K562 (cell line): ENCODE measurements around the gene ACSBG1. TPM values are rescaled to one million over a fixed set of nuclear protein-coding genes. Genes with fewer than 3 reads are reported as not detected.

Experiments used
- ADNP ChIP-seq: fragments of 200-800 bp; sonication (Bioruptor generic); IDR thresholded peaks from 2 replicates; pipeline ENCODE4 v1.6.1; 2016; ENCODE audit warnings: missing genetic modification characterization, missing compliant biosample characterization
- BRD4 ChIP-seq: fragments of 200-600 bp; sonication (generic); IDR thresholded peaks from 2 replicates; pipeline ENCODE4 v1.6.1; 2017; ENCODE audit warnings: inconsistent platforms
- DNMT1 ChIP-seq: fragments of 450-650 bp; IDR thresholded peaks from 2 replicates; pipeline ENCODE4 v1.6.1; 2016; ENCODE audit warnings: antibody characterized with exemption, mild to moderate bottlenecking
- HCFC1 ChIP-seq: IDR thresholded peaks from 2 replicates; pipeline ENCODE4 v1.6.1; 2012; ENCODE audit warnings: low read depth, low read length, improper control_type of control experiment
- KDM5B ChIP-seq: fragments of 200-600 bp; sonication (generic); IDR thresholded peaks from 2 replicates; pipeline ENCODE4 v1.6.1; 2012; ENCODE audit warnings: low read depth, mild to moderate bottlenecking, moderate library complexity, low read length, control low read depth, inconsistent platforms; ENCODE audit not compliant: insufficient replicate concordance
- NFXL1 ChIP-seq: fragments of 450-650 bp; formaldehyde crosslinking; IDR thresholded peaks from 2 replicates; pipeline ENCODE4 v1.4.0; 2021; ENCODE audit warnings: mild to moderate bottlenecking
- POLR3A ChIP-seq: IDR thresholded peaks from 2 replicates; pipeline ENCODE4 v1.6.1; 2011; ENCODE audit warnings: borderline replicate concordance, mild to moderate bottlenecking, moderate library complexity; ENCODE audit not compliant: insufficient read length, insufficient read depth; ENCODE audit errors: extremely low read depth
- RFX5 ChIP-seq: IDR thresholded peaks from 2 replicates; pipeline ENCODE4 v1.6.1; 2011; ENCODE audit warnings: low read depth, mild to moderate bottlenecking, improper control_type of control experiment, low read length
- SMAD3 ChIP-seq: fragments of 450-650 bp; formaldehyde crosslinking; conservative IDR thresholded peaks from 2 replicates; pipeline ENCODE4 v1.4.0; 2020; ENCODE audit warnings: mild to moderate bottlenecking
- SMC3 ChIP-seq: conservative IDR thresholded peaks from 2 replicates; pipeline ENCODE4 v1.6.1; 2011; ENCODE audit warnings: low read depth, low read length, improper control_type of control experiment; ENCODE audit not compliant: insufficient read depth
- SP1 ChIP-seq: sonication (generic); formaldehyde crosslinking; IDR thresholded peaks from 2 replicates; pipeline ENCODE4 v1.8.1; 2022; ENCODE audit warnings: mild to moderate bottlenecking, missing genetic modification reagents
- SRSF7 ChIP-seq: fragments of 200-400 bp; formaldehyde crosslinking; optimal IDR thresholded peaks from 2 replicates; pipeline ENCODE3; 2017; ENCODE audit warnings: mild to moderate bottlenecking, low read depth, low read length
- XRCC4 ChIP-seq: IDR thresholded peaks from one replicate; pipeline ENCODE4 v1.6.1; 2011; ENCODE audit not compliant: insufficient read depth, insufficient read length; ENCODE audit errors: extremely low read depth
- ZBTB7A ChIP-seq: IDR thresholded peaks from 2 replicates; pipeline ENCODE4 v1.6.1; 2011; ENCODE audit warnings: low read depth, mild to moderate bottlenecking, low read length, moderate library complexity, borderline replicate concordance; ENCODE audit not compliant: control insufficient read depth
- ZNF3 ChIP-seq: fragments of 250-450 bp; sonication (Bioruptor Pico); IDR thresholded peaks from 2 replicates; pipeline ENCODE4 v1.5.0; 2021; ENCODE audit warnings: mild to moderate bottlenecking, moderate library complexity
- ZNF561 ChIP-seq: fragments of 450-650 bp; formaldehyde crosslinking; conservative IDR thresholded peaks from 2 replicates; pipeline ENCODE4 v1.4.0; 2020; ENCODE audit warnings: mild to moderate bottlenecking, moderate library complexity
- ZNF764 ChIP-seq: fragments of 250-450 bp; sonication (Bioruptor Pico); IDR thresholded peaks from 2 replicates; pipeline ENCODE4 v1.4.0; 2020; ENCODE audit warnings: low read depth, mild to moderate bottlenecking, moderate library complexity
- polyA plus RNA-seq, 8 experiments: library from polyadenylated mRNA; depleted of rRNA in 4 of 8; stranded (reverse) in 5 of 8; unstranded in 3 of 8; fragments of >200 nt; fragmentation: Nextera tagmentation in 2 of 8; fragmentation: Illumina TruSeq in 1 of 8; extraction: Ambion mirVana in 2 of 8; extraction: Trizol in 1 of 8; gene quantifications; 2 replicates each; pipeline versions ENCODE4 v1.2.1 to v1.2.3, GENCODE V29; 2011 to 2014; ENCODE audit warnings: inconsistent platforms in 1 of 8, missing spikeins in 1 of 8
- total RNA-seq, 7 experiments: library from RNA; depleted of rRNA in 6 of 7; stranded (reverse); fragments of >200 nt in 6 of 7; fragmentation: Illumina TruSeq in 2 of 7; extraction: Trizol in 2 of 7; gene quantifications; 2 replicates each; pipeline versions ENCODE4 v1.2.1 to v1.2.3, GENCODE V29; 2011 to 2021; ENCODE audit warnings: low replicate concordance in 1 of 7
- TF ChIP-seq, protein P1 (sequence below): fragments of 250-450 bp; sonication (Bioruptor Pico); IDR thresholded peaks from 2 replicates; pipeline ENCODE4 v1.5.1; 2021; ENCODE audit warnings: mild to moderate bottlenecking
- TF ChIP-seq, protein P2 (sequence below), 2 experiments: fragments of 450-650 bp in 1 of 2; IDR thresholded peaks; 2 replicates each; pipeline ENCODE4 v1.6.1; 2011 to 2017; ENCODE audit warnings: low read depth in 2 of 2, antibody characterized with exemption in 1 of 2, borderline replicate concordance in 1 of 2, low read length in 1 of 2, mild to moderate bottlenecking in 1 of 2, mixed read lengths in 1 of 2; ENCODE audit not compliant: control insufficient read depth in 1 of 2
- TF ChIP-seq, protein P3 (sequence below): fragments of 450-650 bp; IDR thresholded peaks from 2 replicates; pipeline ENCODE4 v1.6.1; 2016
- TF ChIP-seq, protein P4 (sequence below): fragments of 450-650 bp; formaldehyde crosslinking; conservative IDR thresholded peaks from 2 replicates; pipeline ENCODE4 v1.4.0; 2022; ENCODE audit warnings: mild to moderate bottlenecking, missing genetic modification characterization

Gene ACSBG1
- total and polyA plus RNA-seq, 9 of the 15 experiments (the other 6 are each of a cell fraction or from before 2014, with no cell fraction given): 0.36 to 6.4 (median 2.5) TPM

DNA sequence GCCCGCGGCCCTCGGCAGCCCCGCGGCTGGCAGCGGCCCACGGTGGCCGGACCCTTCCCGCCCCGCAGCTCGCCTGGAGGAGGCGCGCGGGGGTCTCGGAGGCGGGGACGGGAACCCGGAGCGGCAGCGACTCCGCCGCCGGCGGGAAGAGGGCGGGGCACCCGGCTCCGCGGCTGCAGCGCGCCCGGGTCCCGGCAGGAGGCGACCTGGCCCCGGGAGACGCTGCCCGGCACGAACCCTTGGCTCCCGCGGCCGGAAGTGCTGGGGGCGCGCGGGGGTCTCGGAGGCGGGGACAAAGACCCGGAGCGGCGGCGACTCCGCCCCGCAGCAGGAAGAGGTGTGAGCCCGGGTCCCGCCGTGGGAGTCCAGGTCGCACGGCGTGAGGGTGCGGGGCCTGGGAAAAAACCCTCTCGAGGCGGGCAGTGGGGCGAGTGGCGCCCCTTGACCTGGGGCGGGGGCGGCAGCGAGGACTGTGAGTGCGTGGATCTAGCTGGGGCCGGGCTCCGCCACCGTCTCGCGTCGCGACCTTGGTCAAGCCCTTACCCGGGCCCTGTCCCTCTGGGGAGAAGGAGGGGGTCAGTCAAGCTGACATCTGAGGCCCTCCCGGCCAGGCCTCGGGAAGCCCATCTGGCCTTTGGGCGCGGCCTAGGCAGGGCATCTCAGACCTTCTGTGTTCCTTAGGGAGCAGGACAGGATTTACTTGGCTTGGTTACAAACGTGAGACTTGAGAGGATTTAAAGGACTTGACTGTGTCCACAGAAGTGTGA, 102.9 kb downstream of the ACSBG1 start, which contains the start of gene CIB2 (continued):
- TF ChIP-seq POLR3A: no peak
- TF ChIP-seq RFX5: no peak
- TF ChIP-seq ZNF764 (CRISPR knock-in tag): no peak
- TF ChIP-seq XRCC4: no peak
- TF ChIP-seq, protein P1, sequence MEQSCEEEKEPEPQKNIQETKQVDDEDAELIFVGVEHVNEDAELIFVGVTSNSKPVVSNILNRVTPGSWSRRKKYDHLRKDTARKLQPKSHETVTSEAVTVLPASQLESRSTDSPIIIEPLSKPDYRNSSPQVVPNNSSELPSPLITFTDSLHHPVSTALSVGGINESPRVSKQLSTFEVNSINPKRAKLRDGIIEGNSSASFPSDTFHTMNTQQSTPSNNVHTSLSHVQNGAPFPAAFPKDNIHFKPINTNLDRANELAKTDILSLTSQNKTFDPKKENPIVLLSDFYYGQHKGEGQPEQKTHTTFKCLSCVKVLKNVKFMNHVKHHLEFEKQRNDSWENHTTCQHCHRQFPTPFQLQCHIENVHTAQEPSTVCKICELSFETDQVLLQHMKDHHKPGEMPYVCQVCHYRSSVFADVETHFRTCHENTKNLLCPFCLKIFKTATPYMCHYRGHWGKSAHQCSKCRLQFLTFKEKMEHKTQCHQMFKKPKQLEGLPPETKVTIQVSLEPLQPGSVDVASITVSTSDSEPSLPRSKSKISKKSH (CRISPR knock-in tag): no peak
- TF ChIP-seq ADNP: no peak
- TF ChIP-seq ZNF3: no peak
- TF ChIP-seq SMC3: peak; percentile 57
- TF ChIP-seq SP1 (CRISPR knock-in tag): peak; percentile 60
- TF ChIP-seq ZNF561 (CRISPR knock-in tag): no peak
- TF ChIP-seq, protein P2, sequence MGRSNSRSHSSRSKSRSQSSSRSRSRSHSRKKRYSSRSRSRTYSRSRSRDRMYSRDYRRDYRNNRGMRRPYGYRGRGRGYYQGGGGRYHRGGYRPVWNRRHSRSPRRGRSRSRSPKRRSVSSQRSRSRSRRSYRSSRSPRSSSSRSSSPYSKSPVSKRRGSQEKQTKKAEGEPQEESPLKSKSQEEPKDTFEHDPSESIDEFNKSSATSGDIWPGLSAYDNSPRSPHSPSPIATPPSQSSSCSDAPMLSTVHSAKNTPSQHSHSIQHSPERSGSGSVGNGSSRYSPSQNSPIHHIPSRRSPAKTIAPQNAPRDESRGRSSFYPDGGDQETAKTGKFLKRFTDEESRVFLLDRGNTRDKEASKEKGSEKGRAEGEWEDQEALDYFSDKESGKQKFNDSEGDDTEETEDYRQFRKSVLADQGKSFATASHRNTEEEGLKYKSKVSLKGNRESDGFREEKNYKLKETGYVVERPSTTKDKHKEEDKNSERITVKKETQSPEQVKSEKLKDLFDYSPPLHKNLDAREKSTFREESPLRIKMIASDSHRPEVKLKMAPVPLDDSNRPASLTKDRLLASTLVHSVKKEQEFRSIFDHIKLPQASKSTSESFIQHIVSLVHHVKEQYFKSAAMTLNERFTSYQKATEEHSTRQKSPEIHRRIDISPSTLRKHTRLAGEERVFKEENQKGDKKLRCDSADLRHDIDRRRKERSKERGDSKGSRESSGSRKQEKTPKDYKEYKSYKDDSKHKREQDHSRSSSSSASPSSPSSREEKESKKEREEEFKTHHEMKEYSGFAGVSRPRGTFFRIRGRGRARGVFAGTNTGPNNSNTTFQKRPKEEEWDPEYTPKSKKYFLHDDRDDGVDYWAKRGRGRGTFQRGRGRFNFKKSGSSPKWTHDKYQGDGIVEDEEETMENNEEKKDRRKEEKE (IDR thresholded peaks at IDR 0.05; ENCODE audit: borderline replicate concordance in 1 of 2, control insufficient read depth in 1 of 2, low read depth in 2 of 2, low read length in 1 of 2): no peak
- TF ChIP-seq SRSF7: no peak
- TF ChIP-seq DNMT1: no peak
- TF ChIP-seq, protein P3, sequence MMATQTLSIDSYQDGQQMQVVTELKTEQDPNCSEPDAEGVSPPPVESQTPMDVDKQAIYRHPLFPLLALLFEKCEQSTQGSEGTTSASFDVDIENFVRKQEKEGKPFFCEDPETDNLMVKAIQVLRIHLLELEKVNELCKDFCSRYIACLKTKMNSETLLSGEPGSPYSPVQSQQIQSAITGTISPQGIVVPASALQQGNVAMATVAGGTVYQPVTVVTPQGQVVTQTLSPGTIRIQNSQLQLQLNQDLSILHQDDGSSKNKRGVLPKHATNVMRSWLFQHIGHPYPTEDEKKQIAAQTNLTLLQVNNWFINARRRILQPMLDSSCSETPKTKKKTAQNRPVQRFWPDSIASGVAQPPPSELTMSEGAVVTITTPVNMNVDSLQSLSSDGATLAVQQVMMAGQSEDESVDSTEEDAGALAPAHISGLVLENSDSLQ: peak; percentile 37; the same call in 1 of the 2 replicates
- 0 out of 2 replicates have a peak, but pooled peaks have one; percentile 30 for TF ChIP-seq SMAD3 (CRISPR knock-in tag)
- TF ChIP-seq BRD4: no peak
- TF ChIP-seq HCFC1: no peak
- TF ChIP-seq, protein P4, sequence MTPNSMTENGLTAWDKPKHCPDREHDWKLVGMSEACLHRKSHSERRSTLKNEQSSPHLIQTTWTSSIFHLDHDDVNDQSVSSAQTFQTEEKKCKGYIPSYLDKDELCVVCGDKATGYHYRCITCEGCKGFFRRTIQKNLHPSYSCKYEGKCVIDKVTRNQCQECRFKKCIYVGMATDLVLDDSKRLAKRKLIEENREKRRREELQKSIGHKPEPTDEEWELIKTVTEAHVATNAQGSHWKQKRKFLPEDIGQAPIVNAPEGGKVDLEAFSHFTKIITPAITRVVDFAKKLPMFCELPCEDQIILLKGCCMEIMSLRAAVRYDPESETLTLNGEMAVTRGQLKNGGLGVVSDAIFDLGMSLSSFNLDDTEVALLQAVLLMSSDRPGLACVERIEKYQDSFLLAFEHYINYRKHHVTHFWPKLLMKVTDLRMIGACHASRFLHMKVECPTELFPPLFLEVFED (CRISPR knock-in tag): no peak
- no peak for TF ChIP-seq KDM5B
- TF ChIP-seq ZBTB7A: peak; percentile 100
- no peak for TF ChIP-seq NFXL1 (CRISPR knock-in tag)
